Measurements from ENCODE around the gene PTPRK.
"Not testable (repeated sequence)": the region's sequence is repeated elsewhere in the genome, so short reads cannot be mapped to it uniquely, and the experiment has no call there.

Gene PTPRK

DNA sequence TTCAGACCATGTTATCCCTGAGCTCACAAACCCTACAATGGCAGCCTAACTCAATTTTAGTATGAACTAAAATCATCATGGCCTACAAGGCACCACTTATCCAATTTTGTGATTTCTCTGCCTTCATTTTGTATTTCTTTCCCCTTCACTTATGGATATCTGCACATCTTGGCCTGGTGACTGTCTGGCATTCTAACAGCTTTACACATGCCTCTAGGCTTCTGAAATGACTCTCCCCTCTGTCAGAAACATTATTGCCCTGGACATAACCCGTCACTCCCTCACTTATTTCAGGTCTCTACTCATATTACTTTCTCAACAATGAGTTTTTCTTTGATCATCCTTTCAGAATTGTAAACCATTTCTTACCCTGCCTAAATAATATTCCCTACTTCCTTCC is 530.3 kb downstream of the PTPRK start:
- FAIRE-seq, result no peak

DNA sequence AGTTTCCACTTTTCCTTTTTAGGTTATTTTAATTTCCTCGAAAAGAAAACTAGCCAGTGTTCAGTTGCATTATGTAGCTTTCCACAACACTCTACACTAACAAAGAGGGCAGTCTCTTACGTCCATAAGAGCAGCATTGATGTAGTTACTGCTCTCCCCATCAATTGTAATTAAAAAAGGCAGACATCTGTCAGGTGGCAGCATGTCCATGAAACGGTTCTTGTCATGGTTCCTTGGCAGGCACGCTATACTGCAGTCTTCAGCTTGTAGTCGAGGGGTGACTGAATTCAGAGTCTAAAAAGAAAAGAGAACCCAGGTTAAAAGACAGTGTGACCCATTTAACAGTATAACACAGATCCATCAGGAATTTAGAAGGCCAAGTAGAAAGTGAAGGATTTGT is 539.4 kb downstream of the PTPRK start:
- FAIRE-seq, result no peak

DNA sequence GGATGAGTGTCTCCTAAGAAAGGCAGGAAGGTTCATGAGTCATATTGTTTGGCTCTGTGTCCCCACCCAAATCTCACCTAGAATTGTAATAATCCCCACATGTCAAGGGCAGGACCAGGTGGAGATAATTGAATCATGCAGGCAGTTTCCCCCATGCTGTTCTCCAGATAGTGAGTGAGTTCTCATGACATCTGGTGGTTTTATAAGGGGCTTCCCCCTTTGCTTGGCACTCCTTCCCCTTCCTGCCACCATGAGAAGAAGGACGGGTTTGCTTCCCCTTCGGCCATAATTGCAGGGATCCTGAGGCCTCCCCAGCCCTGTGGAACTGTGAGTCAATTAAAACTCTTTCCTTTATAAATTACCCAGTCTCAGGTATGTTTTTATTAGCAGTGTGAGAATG is 542.2 kb downstream of the PTPRK start:
- FAIRE-seq, result not testable (repeated sequence)

DNA sequence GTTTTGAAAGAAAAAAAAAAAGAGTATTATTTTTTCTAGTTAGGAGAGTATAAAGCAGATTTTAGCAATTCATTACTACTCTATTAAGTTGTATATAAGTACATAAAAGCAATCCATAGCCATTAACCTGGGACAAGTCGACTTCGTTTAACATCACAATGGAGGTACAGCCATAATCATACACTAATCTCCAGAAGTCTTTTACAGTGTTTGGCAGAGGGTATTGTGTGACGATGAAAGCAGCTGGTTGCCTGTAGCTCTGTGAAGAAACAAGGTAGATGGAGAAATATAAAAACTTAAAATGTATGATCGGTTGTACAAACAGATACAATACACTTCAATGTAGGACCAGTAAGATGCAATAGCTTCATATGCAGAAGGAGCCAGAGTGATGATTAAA is 543.6 kb downstream of the PTPRK start:
- FAIRE-seq, result no peak

DNA sequence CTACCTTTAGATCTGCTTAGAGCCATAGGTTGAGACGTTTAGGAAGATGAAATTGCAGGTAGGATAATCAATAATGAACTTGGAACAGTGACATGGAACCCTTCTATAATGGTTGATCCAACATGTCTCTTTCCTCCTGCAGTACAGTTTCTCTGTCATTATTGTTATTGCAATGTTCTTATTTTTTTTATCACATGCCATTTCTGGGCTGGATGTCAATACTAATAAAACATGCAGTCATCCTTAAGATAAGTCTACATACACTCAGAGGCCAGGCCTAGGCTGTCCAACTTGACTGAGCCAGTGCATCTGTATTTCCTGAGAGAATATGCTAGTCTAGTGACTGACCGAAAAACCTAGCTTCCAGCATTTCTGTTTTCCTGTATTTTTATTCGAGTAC is 544.3 kb downstream of the PTPRK start:
- no peak for FAIRE-seq

DNA sequence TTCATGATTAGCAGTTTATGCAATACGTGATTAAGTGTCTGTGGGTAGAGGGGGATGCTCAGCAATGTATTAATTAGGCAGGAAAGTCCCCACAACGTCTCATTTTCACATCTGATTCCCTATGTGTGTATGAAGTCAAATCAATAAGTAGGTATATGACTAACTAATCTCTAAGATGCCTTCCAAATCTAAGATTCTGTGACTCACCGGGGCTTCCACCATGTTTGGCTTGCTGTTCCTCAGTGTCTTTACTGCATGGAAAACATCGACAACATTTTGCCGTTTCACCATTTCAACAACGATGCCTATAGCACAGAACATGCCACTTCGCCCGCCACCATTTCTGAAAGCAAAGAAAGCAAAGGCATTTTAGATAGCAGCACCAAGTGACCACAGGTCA is 547.6 kb downstream of the PTPRK start:
- FAIRE-seq, result no peak

DNA sequence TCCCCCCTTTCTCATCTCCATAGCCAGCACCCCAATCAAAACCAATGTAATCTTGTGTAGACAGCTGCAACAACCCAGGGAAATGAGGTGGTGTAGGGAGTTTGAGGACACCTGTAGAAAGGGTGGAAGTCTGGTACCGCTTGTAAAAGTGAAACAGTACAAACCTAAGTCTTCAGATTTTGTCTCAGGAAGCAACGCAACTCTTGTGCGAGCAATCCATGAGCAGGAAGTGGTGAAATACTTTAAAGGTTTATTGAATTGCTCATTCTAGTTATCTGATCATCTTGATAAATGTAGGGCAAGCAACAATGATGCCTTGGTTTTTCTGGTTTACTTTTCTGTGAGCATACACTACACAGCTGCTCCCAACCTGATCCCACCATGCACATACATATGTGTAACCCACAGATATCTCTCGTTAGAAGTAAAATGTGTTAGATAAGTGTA is 548.4 kb downstream of the PTPRK start:
- FAIRE-seq, result no peak

DNA sequence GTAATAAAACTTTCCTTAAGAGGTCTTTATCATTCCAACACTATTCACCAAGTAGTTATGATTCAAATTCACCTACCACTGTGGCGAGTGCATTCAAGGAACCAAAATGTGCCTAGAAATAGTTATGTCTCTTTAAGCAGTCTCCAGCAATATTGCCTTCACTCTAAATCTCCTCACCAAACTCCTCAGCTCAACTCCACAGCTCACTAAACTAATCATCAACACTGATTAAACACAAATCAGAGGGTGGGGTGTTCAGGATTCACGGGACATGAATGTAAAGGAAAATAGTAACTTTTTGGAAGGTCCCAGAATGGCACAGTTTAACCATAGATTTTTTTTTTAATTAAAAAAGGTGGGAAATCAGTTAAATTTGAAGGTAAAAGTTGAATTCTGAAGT is 549.0 kb downstream of the PTPRK start:
- no peak for FAIRE-seq

DNA sequence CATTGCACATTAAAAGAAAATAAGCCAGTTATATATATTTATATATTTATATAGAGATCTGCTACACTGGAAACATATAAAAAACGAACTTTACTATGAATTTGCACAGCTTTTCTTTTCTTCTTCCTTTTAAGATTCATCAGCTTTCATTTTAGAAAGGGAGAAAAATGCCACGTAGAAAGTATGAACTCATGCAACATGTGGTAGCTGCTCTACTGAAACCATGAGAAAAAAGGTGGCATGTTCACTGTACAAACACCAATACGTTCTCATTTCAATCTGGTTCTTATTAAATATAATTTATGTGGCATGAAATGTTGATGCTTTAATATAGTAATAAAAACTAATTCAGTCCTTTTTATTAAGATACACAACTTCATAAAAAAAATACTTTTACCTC is 550.7 kb downstream of the PTPRK start:
- no peak for FAIRE-seq

DNA sequence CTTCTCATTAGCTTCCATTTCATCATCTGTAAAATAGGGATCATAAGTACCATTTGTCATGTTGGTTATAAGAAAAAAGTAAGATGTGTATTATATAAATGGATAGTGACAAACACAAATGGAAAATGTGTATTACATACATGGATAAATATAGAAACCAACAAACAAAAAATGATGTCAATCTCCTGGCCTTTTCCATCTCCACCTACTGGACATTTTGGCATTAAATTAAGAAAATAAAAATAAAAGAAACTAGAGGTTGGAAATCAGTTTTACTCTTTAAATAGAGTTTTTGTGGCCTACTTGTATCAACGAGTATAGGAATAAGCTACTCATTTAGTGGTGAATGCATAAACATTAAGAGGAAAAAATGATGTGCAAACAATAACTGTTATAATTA is 552.0 kb downstream of the PTPRK start:
- FAIRE-seq, result no peak

DNA sequence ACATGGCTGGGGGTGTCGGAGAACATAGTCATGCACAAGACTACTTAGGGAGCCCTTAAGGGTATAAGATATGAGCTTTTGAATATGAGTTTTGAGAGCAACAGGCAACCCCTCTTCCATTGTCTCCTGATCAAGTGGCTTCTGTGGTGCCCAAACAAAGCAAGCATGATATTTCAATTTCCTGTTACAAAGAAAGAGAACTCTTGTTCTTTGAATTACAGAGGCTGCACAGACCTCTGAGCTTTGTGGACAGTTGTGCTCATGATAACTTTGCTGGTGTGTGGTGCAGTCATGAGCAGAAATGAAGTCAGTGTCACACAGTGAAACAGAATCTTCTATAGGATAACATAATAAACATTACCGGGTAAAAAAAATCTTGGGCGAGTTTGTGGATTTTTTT is 552.7 kb downstream of the PTPRK start:
- no peak for FAIRE-seq

DNA sequence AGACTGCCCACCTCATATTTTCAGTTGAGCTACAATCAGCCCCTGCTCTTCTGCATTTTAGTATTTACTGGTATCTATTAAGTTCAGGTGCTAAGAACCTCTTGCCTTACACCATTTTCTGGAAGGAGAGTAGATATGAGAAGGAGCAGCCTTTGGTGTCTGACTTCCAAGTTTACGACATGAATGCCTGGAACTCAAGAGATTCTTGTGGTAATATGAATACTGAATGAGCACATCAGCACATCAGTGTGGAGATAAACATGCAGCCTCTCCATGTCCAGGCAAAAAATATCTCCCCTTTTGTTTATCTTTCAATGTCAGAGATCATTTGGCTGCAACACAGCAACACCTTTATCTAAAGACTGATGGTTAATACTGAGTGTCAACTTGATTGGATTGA is 553.8 kb downstream of the PTPRK start:
- FAIRE-seq, result no peak

DNA sequence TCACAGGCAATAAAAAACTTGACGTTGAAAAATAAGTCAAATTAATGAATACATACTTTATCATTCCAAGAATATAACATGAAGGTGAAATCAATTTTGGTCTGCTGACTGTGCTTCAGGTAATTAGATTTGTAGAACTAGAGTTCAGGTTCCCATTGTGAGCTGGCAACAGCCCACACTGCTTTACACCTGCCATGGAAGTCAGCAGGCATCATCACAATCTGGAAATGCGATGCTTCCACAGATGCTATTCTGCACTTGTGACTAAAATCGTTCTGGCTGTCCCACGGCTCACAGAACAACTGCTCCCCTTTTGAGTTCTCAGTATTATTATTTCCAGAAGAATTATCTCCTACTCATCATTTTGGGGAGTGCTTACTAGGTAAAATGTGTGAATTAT is 556.9 kb downstream of the PTPRK start:
- no peak for FAIRE-seq

DNA sequence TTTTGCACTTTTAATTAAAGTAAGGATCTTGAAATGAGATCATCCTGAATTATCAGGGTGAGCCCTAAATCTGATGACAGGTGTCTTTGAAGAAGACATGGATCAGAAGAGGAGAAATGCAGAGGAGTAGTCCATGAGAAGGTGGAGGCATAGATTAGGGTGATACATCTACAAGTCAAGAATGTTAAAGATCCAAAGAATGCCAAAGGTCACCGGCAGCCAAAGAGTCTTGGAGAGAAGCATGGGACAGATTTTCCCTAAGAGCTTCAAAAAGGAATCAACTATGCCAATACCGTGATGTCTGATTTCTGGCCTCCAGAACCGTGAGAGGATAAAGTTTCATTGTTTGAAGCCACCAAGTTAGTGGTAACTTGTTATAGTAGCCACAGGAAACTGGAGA is 560.5 kb downstream of the PTPRK start:
- FAIRE-seq, result no peak

DNA sequence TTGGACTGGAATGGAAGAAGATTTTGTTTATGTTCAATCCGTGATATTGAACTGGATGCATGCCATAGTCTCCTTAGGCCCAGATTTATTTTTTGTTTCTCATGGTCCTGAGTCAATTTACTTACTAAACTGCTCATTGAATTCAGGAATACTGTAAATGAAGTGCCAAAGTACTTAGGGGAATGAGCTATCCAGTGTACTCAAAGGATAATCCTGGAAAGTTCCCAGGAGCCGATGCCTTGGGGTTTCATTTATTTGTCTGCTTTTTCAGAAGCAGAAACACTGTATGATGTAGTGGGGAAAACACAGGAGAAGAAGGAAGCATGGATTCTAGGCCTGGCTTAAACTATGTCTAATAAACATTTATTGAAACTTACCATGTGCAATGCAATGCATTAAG is 563.4 kb downstream of the PTPRK start:
- no peak for FAIRE-seq

DNA sequence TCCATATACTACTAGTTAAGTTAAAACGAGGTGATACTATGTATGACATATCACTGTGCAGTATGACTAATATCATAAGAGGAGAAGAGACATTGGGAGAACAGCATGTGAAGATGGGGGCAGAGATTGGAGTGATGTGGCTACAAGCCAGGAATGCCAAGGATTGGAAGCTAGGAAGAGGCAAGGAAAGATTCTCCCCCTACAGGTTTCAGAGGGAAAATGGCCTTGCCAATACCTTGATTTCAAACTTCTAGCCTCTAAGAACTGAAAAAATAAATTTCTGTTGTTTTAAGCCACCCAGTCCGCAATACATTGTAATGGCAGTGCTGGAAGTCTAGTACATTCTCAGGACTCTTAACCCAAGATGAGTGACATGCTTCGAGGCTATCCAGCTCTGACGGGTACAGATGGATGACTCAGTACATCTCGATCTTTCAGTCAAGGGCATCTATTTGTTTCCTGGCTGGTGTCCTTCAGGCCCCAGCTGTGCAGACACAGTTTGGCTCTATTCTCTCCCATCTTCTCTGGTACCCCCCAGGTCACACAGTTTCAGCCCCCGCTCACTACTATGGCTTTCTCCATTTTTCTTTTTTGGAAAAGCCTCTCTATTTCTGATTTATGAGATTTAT is 564.0 kb downstream of the PTPRK start:
- no peak for FAIRE-seq

DNA sequence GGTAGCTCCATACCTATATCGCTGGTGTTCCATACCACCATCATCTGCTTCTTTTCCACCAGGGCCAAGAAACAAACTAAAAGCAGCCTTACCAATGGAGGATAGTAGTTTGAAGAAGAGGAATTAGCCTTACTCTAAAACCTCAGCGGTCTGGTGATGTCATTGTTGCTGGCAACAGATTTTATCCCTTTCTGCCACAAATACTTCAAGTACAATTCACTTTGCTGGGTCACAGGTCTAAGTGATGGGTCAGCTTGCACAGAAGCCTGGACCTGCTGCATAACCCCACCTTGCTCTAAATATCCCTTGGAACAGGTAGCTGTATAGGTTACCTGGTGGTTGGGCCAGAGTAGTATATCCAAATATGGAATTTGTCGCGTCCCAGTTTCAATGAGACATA is 566.3 kb downstream of the PTPRK start:
- no peak for FAIRE-seq

DNA sequence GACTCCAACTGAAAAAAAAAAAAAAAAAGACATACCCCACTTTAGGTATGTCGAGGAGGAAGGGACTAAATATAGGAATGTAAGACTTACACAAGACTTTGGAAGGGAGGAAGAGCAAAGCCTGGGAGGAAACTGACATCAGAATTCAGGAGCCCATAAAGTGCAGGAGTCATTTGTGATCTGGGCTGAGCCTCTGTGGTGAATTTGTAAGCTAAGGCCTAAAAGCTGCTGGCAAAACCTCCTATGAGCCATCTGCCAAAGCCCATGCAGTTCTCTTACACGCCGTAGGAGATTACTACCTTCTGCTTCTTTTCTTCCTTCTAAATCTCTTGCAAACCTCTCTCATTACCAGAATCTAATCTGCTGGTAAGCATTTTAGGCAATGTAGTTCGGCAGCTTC is 567.6 kb downstream of the PTPRK start:
- FAIRE-seq, result no peak

DNA sequence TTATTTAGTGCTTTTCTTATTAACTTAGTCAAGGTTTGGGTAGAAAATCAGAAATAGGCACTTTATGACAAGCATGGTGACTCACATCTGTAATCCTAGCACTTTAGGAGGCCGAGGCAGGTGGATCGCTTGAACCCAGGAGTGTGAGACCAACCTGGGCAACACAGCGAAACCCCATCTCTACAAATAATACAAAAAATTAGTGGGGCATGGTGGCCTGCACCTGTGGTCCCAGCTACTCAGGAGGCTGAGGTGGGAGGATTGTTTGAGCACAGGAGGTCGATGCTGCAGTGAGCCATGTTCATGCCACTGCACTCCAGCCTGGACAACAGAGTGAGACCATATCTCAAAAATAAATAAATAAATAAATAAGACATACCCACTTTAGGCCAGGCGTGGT is 568.2 kb downstream of the PTPRK start:
- no peak for FAIRE-seq

DNA sequence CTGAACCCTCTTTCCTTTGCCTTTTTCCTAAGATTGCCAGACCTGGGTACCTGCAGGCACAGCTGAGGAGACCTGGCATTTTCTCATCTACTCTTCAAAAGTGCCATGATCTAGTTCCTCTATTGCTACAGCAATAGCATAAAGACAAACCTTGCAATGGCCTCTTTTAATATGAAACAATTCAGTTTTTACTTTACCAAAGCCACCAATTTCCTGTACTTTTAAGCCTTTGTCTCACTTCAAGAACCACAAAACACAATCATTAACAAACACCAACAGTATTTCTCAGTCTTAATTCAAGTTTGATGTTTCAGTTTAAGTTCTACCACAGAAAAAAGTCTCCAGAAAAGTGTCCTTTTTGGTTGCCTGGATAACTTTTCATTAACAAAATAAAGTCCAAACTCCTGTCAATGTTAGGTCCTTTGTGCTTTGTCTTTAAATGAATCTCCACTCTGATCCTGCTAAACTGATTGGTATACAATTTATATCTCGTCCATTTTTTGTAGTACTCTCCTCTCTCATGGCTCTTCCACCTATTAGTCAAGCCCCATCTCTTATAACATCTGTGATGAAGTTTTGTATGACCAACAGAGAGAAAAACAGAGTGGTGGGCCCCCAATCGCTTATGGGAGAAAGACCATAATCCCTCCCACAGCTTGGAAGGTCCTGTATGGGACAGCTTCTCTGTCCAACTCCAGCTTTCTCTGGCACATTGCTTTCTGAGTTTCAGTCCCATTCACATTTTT is 569.1 kb downstream of the PTPRK start:
- no peak for FAIRE-seq

DNA sequence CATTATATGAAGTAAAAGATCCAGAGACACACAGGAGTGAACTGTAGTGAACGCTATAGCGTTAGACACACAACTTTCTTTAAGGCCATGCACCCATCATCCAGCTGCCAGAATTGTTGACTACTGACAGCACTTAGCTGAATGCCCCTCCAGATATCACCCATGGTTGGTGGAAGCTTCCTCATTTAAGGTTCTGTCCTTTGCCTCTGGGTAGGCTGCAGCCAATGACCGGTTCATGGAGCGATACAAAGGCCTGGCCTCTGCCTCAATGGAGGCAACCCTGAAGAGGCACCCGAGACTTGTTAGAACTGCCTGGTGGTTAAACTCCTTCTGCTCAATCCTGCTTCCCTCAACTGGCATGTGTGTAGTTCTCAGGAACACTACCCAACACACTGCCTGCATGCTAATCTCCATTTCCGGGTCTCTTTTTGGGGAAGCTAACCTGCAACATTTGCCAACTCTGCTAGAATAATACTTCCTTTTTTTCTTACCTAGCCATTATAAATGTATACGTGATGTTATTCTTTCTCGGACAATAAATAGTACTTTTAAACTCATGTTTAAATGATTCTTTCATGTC is 569.7 kb downstream of the PTPRK start:
- FAIRE-seq, result no peak

DNA sequence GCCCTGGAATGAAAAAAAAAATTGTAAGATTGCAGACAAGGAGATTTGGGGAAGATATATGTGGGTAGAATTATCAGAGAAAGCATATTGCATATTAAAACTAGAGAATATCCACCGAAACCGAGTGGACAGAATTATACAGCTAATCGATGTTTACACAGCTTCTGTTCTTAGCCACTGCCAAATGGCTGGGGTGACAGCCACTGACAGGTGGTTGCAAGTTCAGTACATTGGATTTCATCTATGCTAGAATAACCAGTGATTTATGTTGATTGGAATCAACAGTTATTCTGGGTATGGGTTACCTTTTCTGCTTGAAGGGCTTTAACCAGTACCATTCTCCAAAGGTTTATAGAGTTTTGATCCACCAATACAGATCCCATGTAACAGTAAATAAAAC is 571.1 kb downstream of the PTPRK start:
- FAIRE-seq, result no peak

DNA sequence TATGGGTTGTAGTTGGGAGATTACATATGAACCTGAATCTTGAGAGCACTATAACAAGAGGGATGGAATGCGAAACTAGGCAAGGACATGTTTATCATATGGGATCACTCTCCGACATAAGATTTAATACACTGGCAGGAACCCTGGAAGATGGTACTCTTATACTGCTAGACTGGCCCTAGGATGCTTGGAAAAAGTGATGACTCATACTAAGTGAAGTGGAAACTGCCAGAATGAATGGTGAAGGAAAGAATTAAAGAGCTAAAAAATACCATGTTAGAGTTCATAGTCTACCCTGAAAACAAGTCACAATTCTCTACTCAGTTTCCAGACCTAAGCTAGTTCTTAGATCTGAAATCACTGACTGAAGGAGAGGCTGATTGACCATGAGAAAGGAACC is 574.0 kb downstream of the PTPRK start:
- no peak for FAIRE-seq

DNA sequence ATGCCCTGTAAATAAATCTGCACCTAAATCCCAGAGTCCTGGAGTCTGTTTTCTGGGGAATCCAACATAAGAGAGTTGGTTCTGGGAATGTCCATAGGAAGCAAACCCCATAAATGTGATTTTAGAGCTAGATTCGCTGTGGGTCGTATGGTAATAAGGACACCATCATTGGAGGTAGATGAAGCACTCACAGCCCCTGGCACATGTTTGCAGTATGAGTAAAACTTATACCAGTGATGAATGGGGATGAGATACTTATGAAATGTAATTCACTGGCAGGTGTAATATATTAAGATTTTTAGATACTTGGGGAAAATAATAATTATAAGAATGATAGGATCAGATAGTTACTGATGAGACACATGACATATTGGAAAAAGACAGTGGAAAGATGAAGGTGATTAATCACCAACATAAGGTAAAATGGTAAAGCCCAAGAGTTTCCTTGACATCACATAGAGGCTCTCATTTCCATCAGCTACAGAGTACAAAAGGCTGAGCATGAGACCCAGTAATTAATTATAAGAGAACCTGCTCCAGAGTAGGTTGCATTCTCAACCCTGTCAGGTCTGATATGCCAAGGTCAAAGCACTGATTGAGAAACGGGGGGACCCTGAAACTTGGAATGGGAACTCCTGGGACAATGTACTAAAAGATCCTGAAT is 574.8 kb downstream of the PTPRK start:
- no peak for FAIRE-seq

All from islet of Langerhans (tissue), 1 donor.